GM12878 (cell line): Measurements from ENCODE around the gene COL20A1. TPM values are rescaled to one million over a fixed set of nuclear protein-coding genes. Genes with fewer than 3 reads are reported as not detected.

ENCODE experiments used
- ATAC-seq: fragments of 200-7000 bp; cut with Tn5 transposase; 3 replicates; pipeline ENCODE4 v1.9.1; 2020; ENCODE audit warnings: mild to moderate bottlenecking, moderate library complexity
- BruUV-seq: library from RNA; stranded (reverse); fragments of 400-500 nt; replicated peaks from 2 replicates; lab custom pipeline; 2021; lab: Mats Ljungman, UMichigan
- CTCF ChIA-PET: fragments of 300-600 bp; sonication (Branson Sonifier 250); formaldehyde crosslinking; extraction: SDS; loops from one replicate; lab custom pipeline; 2021; ENCODE audit warnings: inconsistent platforms; lab: Yijun Ruan, JAX
- POLR2A ChIA-PET: fragments of 350-600 bp; formaldehyde crosslinking; extraction: SDS; loops from one replicate; lab custom pipeline; 2021; ENCODE audit warnings: inconsistent platforms; lab: Charles Lee
- RAD21 ChIA-PET: fragments of 300-600 bp; sonication (Branson Sonifier 250); formaldehyde crosslinking; loops from one replicate; lab custom pipeline; 2023; ENCODE audit warnings: antibody characterized with exemption; ENCODE audit not compliant: unreplicated experiment; lab: Charles Lee
- SMC1A ChIA-PET: fragments of 300-600 bp; sonication (Branson Sonifier 250); formaldehyde crosslinking; loops from one replicate; lab custom pipeline; 2023; ENCODE audit not compliant: unreplicated experiment, uncharacterized antibody; lab: Charles Lee
- DNase-seq: peaks from one replicate; pipeline ENCODE4 v3.0.0-alpha.2; 2011; ENCODE audit warnings: low read depth, low spot score
- FAIRE-seq: peaks from 3 replicates; lab custom pipeline; 2011; peaks lifted over from hg19 to GRCh38; lab: Jason Lieb, UNC
- H2AFZ ChIP-seq: 2 replicates; pipeline ENCODE4 v1.6.0; 2011; ENCODE audit warnings: low read depth, low read length, control low read depth; ENCODE audit not compliant: control insufficient read depth
- H3K27ac ChIP-seq: 2 replicates; pipeline ENCODE4 v1.5.1; 2011; ENCODE audit warnings: control low read depth; ENCODE audit not compliant: control insufficient read depth, insufficient read depth
- H3K27me3 ChIP-seq, 2 experiments: replicated peaks in 1 of 2; 2 replicates each; pipeline versions ENCODE4 v1.6.0 to v1.6.1; 2011; ENCODE audit warnings: low read length in 1 of 2; ENCODE audit not compliant: control insufficient read depth in 2 of 2, insufficient read depth in 2 of 2
- H3K36me3 ChIP-seq, 2 experiments: 2 replicates each; pipeline ENCODE4 v1.5.1; 2011; ENCODE audit warnings: low read length in 1 of 2; ENCODE audit not compliant: control insufficient read depth in 2 of 2, insufficient read depth in 2 of 2
- H3K4me1 ChIP-seq: 2 replicates; pipeline ENCODE4 v1.6.1; 2011; ENCODE audit warnings: mild to moderate bottlenecking, low read length, moderate library complexity, mixed read lengths; ENCODE audit not compliant: control insufficient read depth, insufficient read depth
- H3K4me2 ChIP-seq: 2 replicates; pipeline ENCODE4 v1.6.0; 2011; ENCODE audit warnings: control low read depth; ENCODE audit not compliant: control insufficient read depth, insufficient read depth
- H3K4me3 ChIP-seq: fragments of 200-600 bp; sonication (generic); 2 replicates; pipeline ENCODE4 v1.5.1; 2016
- H3K79me2 ChIP-seq: 2 replicates; pipeline ENCODE4 v1.6.0; 2011; ENCODE audit warnings: low read length; ENCODE audit not compliant: control insufficient read depth, insufficient read depth
- H3K9ac ChIP-seq: 2 replicates; pipeline ENCODE4 v1.8.0; 2011; ENCODE audit warnings: low read length, control low read depth, mixed read lengths; ENCODE audit not compliant: control insufficient read depth, insufficient read depth
- H3K9me3 ChIP-seq: replicated peaks from 3 replicates; pipeline ENCODE4 v1.5.1; 2011; ENCODE audit warnings: mild to moderate bottlenecking, low read length; ENCODE audit not compliant: control insufficient read depth, insufficient read depth
- H4K20me1 ChIP-seq: 2 replicates; pipeline ENCODE4 v1.6.0; 2011; ENCODE audit not compliant: control insufficient read depth, insufficient read depth
- ASH2L ChIP-seq: fragments of 300-600, 200-600 bp; sonication (generic); IDR thresholded peaks from 2 replicates; pipeline ENCODE4 v1.6.1; 2017; ENCODE audit warnings: low read depth, mild to moderate bottlenecking, borderline replicate concordance
- BACH1 ChIP-seq: fragments of 450-650 bp; IDR thresholded peaks from 2 replicates; pipeline ENCODE4 v1.6.1; 2017; ENCODE audit warnings: mild to moderate bottlenecking, borderline replicate concordance
- BCL11A ChIP-seq: IDR thresholded peaks from 2 replicates; pipeline ENCODE4 v1.6.1; 2011; ENCODE audit warnings: low read depth, low read length
- EP300 ChIP-seq, 2 experiments: fragments of 150-350 bp in 1 of 2; IDR thresholded peaks; 2 replicates each; pipeline ENCODE4 v1.6.1; 2011 to 2012; ENCODE audit warnings: low read depth in 2 of 2, low read length in 2 of 2, borderline replicate concordance in 1 of 2, improper control_type of control experiment in 1 of 2, inconsistent platforms in 1 of 2; ENCODE audit not compliant: control insufficient read depth in 1 of 2
- HDAC6 ChIP-seq: fragments of 200-600 bp; sonication (generic); IDR thresholded peaks from one replicate; pipeline ENCODE4 v1.8.0; 2017; ENCODE audit warnings: antibody characterized with exemption; ENCODE audit not compliant: unreplicated experiment
- JUNB ChIP-seq: IDR thresholded peaks from 2 replicates; pipeline ENCODE4 v1.6.1; 2016; ENCODE audit warnings: antibody characterized with exemption, mild to moderate bottlenecking
- KDM1A ChIP-seq: fragments of 200-600 bp; sonication (generic); IDR thresholded peaks from 2 replicates; pipeline ENCODE4 v1.6.1; 2016; ENCODE audit warnings: borderline replicate concordance
- NR2F1 ChIP-seq: fragments of 450-650 bp; conservative IDR thresholded peaks from 2 replicates; pipeline ENCODE4 v1.6.1; 2017; ENCODE audit warnings: mild to moderate bottlenecking
- RAD21 ChIP-seq: IDR thresholded peaks from 2 replicates; pipeline ENCODE4 v1.6.1; 2011; ENCODE audit warnings: mild to moderate bottlenecking, low read depth, low read length, moderate library complexity; ENCODE audit not compliant: insufficient read depth
- RCOR1 ChIP-seq: conservative IDR thresholded peaks from 2 replicates; pipeline ENCODE4 v1.6.1; 2012; ENCODE audit warnings: low read depth, low read length, improper control_type of control experiment
- SPI1 ChIP-seq: IDR thresholded peaks from 2 replicates; pipeline ENCODE4 v1.6.1; 2011; ENCODE audit warnings: low read depth, mild to moderate bottlenecking, low read length, moderate library complexity, borderline replicate concordance; ENCODE audit not compliant: insufficient read depth
- SREBF1 ChIP-seq: IDR thresholded peaks from 2 replicates; pipeline ENCODE4 v1.6.1; 2012; ENCODE audit warnings: mild to moderate bottlenecking, low read length
- STAT1 ChIP-seq: fragments of 450-650 bp; conservative IDR thresholded peaks from 2 replicates; pipeline ENCODE4 v1.6.1; 2014; ENCODE audit warnings: antibody characterized with exemption, mild to moderate bottlenecking
- ZNF217 ChIP-seq: fragments of 450-650 bp; IDR thresholded peaks from 2 replicates; pipeline ENCODE4 v1.6.1; 2017; ENCODE audit warnings: antibody characterized with exemption, mild to moderate bottlenecking
- WGBS: methylation state at CpG from one replicate; pipeline ENCODE4 v1.1.6; 2016; ENCODE audit warnings: low lambda C conversion rate; ENCODE audit not compliant: insufficient replicate concordance, insufficient coverage; ENCODE audit errors: missing lambda C conversion rate; 5-methylcytosine and 5-hydroxymethylcytosine counted together
- in situ Hi-C: fragments of 300-500 bp; cut with MboI; formaldehyde crosslinking; loops from 9 replicates; pipeline ENCODE4 v1.14.3; 2018; ENCODE audit warnings: mixed read lengths
- intact Hi-C: fragments of 100-400 bp; cut with micrococcal nuclease; formaldehyde crosslinking; loops from one replicate; pipeline ENCODE4 v1.14.2; 2022; ENCODE audit not compliant: unreplicated experiment
- polyA plus RNA-seq, 11 experiments: library from polyadenylated mRNA; depleted of rRNA in 4 of 11; unstranded in 6 of 11; stranded (reverse) in 5 of 11; fragments of >200 nt; fragmentation: Nextera tagmentation in 4 of 11; fragmentation: Illumina TruSeq in 1 of 11; extraction: Ambion mirVana in 4 of 11; extraction: Trizol in 1 of 11; gene quantifications; 1 replicate in 1 of 11; 2 replicates in 10 of 11; pipeline versions ENCODE4 v1.2.1 to v1.2.3, GENCODE V29; 2011 to 2016; ENCODE audit warnings: inconsistent platforms in 2 of 11, missing spikeins in 2 of 11, low read depth in 1 of 11
- total RNA-seq, 4 experiments: library from RNA; depleted of rRNA in 3 of 4; stranded (reverse); fragments of >200 nt in 3 of 4; fragmentation: Illumina TruSeq in 1 of 4; extraction: Trizol in 1 of 4; gene quantifications; 2 replicates each; pipeline versions ENCODE4 v1.2.1 to v1.2.3, GENCODE V29; 2013 to 2021

The COL20A1 gene
- total and polyA plus RNA-seq, 10 of the 15 experiments (the other 5 are each of a cell fraction or from before 2014, with no cell fraction given), result not detected

DNA sequence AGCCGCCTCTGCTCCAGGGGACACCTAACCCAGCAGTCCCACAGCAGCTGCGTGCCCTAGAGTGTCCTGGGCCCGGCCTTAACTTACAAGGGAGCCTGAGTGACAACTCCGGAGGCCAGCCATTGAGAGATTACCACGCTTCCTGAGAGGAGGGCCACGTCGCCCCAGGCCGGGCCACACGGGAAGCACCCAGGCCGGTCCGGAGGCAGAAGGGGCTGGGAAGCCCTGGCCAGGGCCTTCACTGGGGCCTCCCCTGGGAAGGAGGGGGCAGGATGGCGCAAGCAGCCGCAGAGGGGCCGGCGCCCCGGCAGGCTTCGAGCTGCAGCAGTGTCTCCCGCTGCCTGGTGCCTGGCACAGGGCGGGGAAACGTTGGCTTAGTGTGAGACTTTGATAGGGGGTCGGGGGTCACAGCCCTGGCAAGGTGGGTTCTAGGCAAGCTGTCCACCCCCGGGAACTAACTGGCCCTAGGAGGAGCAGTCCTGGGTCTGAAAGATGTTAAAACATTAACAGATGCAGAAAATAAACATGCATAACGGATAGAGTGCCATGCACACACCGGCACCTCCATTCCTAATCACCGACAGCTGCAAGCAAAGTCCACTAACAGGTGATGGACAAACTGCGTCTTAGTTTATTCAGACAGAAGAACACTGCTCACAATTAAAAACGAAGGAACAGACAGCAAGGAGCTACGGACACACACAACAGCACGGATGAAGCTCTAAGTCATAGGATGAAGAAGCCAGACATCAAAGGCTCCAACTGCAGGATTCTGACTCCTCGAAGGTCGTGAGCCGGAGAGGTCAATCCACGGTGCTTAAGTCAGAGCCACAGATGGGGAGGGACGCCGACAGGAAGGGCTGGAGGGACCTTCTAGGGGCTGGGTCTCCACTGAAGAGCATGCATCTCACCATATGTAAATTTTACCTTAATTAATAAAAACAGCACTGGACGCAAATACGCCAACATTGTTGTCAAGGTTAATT lies 50.8 kb downstream of the COL20A1 start:
- Histone ChIP-seq H3K4me3 (no peak overlapping the region), H3K79me2 (no peaks in the 10 kb centered on the region), H4K20me1 (no peaks in the 10 kb centered on the region), H3K4me1 (no peaks in the 10 kb centered on the region)
- WGBS, result 46% methylated on average over 37 of the region's 37 CpGs
- intact Hi-C loops (no loop called here), in situ Hi-C loops (no loop called here)
- ChIA-PET RAD21 (no interaction called here), CTCF (no interaction called here)
- no peak for DNase-seq
- no peak for TF ChIP-seq EP300 (IDR thresholded peaks at IDR 0.05; ENCODE audit: borderline replicate concordance in 1 of 2, control insufficient read depth in 1 of 2, low read depth in 2 of 2, low read length in 2 of 2)
- TF ChIP-seq JUNB, result no peak
- no peak for TF ChIP-seq STAT1
- no peak for TF ChIP-seq RCOR1
- TF ChIP-seq KDM1A, result no peak
- no peak for TF ChIP-seq RAD21
- TF ChIP-seq ZNF217, result no peak
- no peak for TF ChIP-seq HDAC6
- TF ChIP-seq BACH1, result no peak
- TF ChIP-seq SPI1, result no peak
- TF ChIP-seq BCL11A, result no peak
- no peak for TF ChIP-seq NR2F1
- TF ChIP-seq ASH2L, result no peak
- no peak for TF ChIP-seq SREBF1
- TF ChIP-seq, all 136 proteins: peak for 0
- ChIA-PET SMC1A (no interaction called here), POLR2A (no interaction called here)
- no peak for FAIRE-seq
- Histone ChIP-seq H3K27me3 (no peaks in the 10 kb centered on the region), H3K9ac (no peak overlapping the region), H3K9me3 (no peaks in the 10 kb centered on the region), H3K36me3 (no peaks in the 10 kb centered on the region), H2AFZ (no peak overlapping the region), H3K27ac (no peak overlapping the region), H3K4me2 (no peak overlapping the region)
- no peak for ATAC-seq
- no TSS peak for BruUV-seq
